Ovary (tissue), 3 donors: Measurements from ENCODE around the gene MAPK8IP3.

Experiments used
- CTCF ChIP-seq, 3 donors: fragments of 450-650 bp in 2 of 3; fragments of 200-600 bp in 1 of 3; IDR thresholded peaks; one replicate each; pipeline versions ENCODE4 v1.5.1 to v1.8.0; 2016 to 2022; ENCODE audit warnings: antibody characterized with exemption in 3 of 3, mild to moderate bottlenecking in 1 of 3
- EP300 ChIP-seq: sonication (generic); formaldehyde crosslinking; IDR thresholded peaks from one replicate; pipeline ENCODE4 v1.6.1; 2017; ENCODE audit warnings: antibody characterized with exemption
- POLR2A ChIP-seq: fragments of 450-650 bp; IDR thresholded peaks from one replicate; pipeline ENCODE4 v1.6.1; 2017; ENCODE audit warnings: antibody characterized with exemption, mild to moderate bottlenecking, moderate library complexity
- donor health status: DM: no; HTN: no; CAD: no.

GRCh38 chr16:1657841-1658240, 48.2 kb upstream of the MAPK8IP3 start:
- TF ChIP-seq CTCF (IDR thresholded peaks at IDR 0.05) (no peak), EP300 (no peak), POLR2A (no peak)
